Dermis microvascular lymphatic vessel endothelial cell (primary cell): ENCODE data around the gene SPATA13. TPM values are rescaled to one million over a fixed set of nuclear protein-coding genes. Genes with fewer than 3 reads are reported as not detected.

Experiments used
- DNase-seq, 2 donors: peaks; one replicate each; pipeline versions ENCODE4 v3.0.0 to v3.0.0-alpha.2; 2010; ENCODE audit warnings: low read depth in 2 of 2
- total RNA-seq: library from RNA; depleted of rRNA; stranded (reverse); fragments of >200 nt; gene quantifications from 2 replicates; pipeline ENCODE4 v1.2.1, GENCODE V29; 2014

SPATA13 gene
- total RNA-seq, 1 donor from 2014 or later: 2.1 TPM

- DNase-seq: no peak
These were observed 116.3 kb downstream of the SPATA13 start for GRCh38 chr13:24276861-24277260.

- DNase-seq: no peak
These were observed 117.2 kb downstream of the SPATA13 start for GRCh38 chr13:24277761-24278160.

GRCh38 chr13:24279327-24280110 is 119.0 kb downstream of the SPATA13 start:
- no peak for DNase-seq

- DNase-seq: no peak
These were observed 120.2 kb downstream of the SPATA13 start for GRCh38 chr13:24280720-24281119.

GRCh38 chr13:24281188-24282008 is 120.9 kb downstream of the SPATA13 start:
- no peak for DNase-seq

- DNase-seq: no peak
These were observed 121.7 kb downstream of the SPATA13 start for GRCh38 chr13:24282256-24282655.

- DNase-seq: no peak
These were observed 124.5 kb downstream of the SPATA13 start for GRCh38 chr13:24284889-24285565.

GRCh38 chr13:24286624-24287023 is 126.1 kb downstream of the SPATA13 start:
- DNase-seq: no peak

- no peak for DNase-seq
These were observed 127.3 kb downstream of the SPATA13 start for GRCh38 chr13:24287748-24288287.

GRCh38 chr13:24288870-24289269 is 128.3 kb downstream of the SPATA13 start:
- DNase-seq: no peak

- DNase-seq: no peak
These were observed 129.9 kb downstream of the SPATA13 start for GRCh38 chr13:24290280-24290932.

- no peak for DNase-seq
These were observed 132.0 kb downstream of the SPATA13 start for GRCh38 chr13:24292481-24292880.

GRCh38 chr13:24293746-24294145 is 133.2 kb downstream of the SPATA13 start:
- no peak for DNase-seq

GRCh38 chr13:24299488-24300114 is 139.1 kb downstream of the SPATA13 start:
- no peak for DNase-seq

GRCh38 chr13:24301434-24301833 is 140.9 kb downstream of the SPATA13 start:
- DNase-seq: no peak

- DNase-seq: no peak
These were observed 141.4 kb downstream of the SPATA13 start for GRCh38 chr13:24301911-24302310.

- no peak for DNase-seq
These were observed 144.1 kb downstream of the SPATA13 start for GRCh38 chr13:24304620-24305019.

- no peak for DNase-seq
These were observed 146.1 kb downstream of the SPATA13 start for GRCh38 chr13:24306632-24307031.

- no peak for DNase-seq
These were observed 146.9 kb downstream of the SPATA13 start for GRCh38 chr13:24307211-24308067.

- DNase-seq: no peak
These were observed 147.5 kb downstream of the SPATA13 start for GRCh38 chr13:24308068-24308445.
